Neural progenitor cell (in vitro differentiated cells): ENCODE data around the gene IMPDH1. TPM values are rescaled to one million over a fixed set of nuclear protein-coding genes. Genes with fewer than 3 reads are reported as not detected.

Experiments
- DNase-seq: peaks from one replicate; pipeline ENCODE4 v3.0.0-alpha.2; 2016; ENCODE audit warnings: low spot score
- H2AFZ ChIP-seq: fragments of 200-600 bp; sonication (generic); replicated peaks from 2 replicates; pipeline ENCODE4 v1.6.1; 2016; ENCODE audit warnings: antibody characterized with exemption
- H3F3A ChIP-seq: fragments of 200-600 bp; sonication (generic); 2 replicates; pipeline ENCODE4 v1.6.1; 2016; ENCODE audit warnings: antibody characterized with exemption, low read depth
- H3K27ac ChIP-seq: fragments of 200-600 bp; sonication (generic); 2 replicates; pipeline ENCODE4 v1.5.1; 2016; ENCODE audit warnings: mild to moderate bottlenecking
- H3K27me3 ChIP-seq: fragments of 200-600 bp; sonication (generic); 2 replicates; pipeline ENCODE4 v1.6.1; 2016; ENCODE audit warnings: mild to moderate bottlenecking, moderate library complexity
- H3K36me3 ChIP-seq: fragments of 200-600 bp; sonication (generic); 2 replicates; pipeline ENCODE4 v1.5.1; 2016
- H3K4me1 ChIP-seq: fragments of 200-600 bp; sonication (generic); 2 replicates; pipeline ENCODE4 v1.6.1; 2016; ENCODE audit warnings: mixed run types
- H3K4me2 ChIP-seq: fragments of 200-600 bp; sonication (generic); 2 replicates; pipeline ENCODE4 v1.6.1; 2016
- H3K4me3 ChIP-seq: fragments of 200-600 bp; sonication (generic); 2 replicates; pipeline ENCODE4 v1.5.1; 2016
- H3K79me2 ChIP-seq: fragments of 200-600 bp; sonication (generic); 2 replicates; pipeline ENCODE4 v1.6.1; 2016; ENCODE audit warnings: low read depth
- H3K9ac ChIP-seq: fragments of 200-600 bp; sonication (generic); 2 replicates; pipeline ENCODE4 v1.6.1; 2016
- H3K9me3 ChIP-seq: fragments of 200-600 bp; sonication (generic); 2 replicates; pipeline ENCODE4 v1.5.1; 2016; ENCODE audit warnings: low read depth
- H4K20me1 ChIP-seq: fragments of 200-600 bp; sonication (generic); 2 replicates; pipeline ENCODE4 v1.6.1; 2016; ENCODE audit warnings: low read depth
- H3K27ac Mint-ChIP-seq: 3 replicates; pipeline ENCODE4 v1.8.0; 2021; ENCODE audit warnings: mixed read lengths
- H3K27me3 Mint-ChIP-seq: 2 replicates; pipeline ENCODE4 v1.8.0; 2022; ENCODE audit warnings: low read depth, mild to moderate bottlenecking, inconsistent platforms, moderate library complexity, mixed read lengths; ENCODE audit not compliant: insufficient read depth
- H3K36me3 Mint-ChIP-seq: 3 replicates; pipeline ENCODE4 v1.8.0; 2021; ENCODE audit warnings: mixed read lengths
- H3K4me1 Mint-ChIP-seq: 3 replicates; pipeline ENCODE4 v1.8.0; 2021; ENCODE audit warnings: mixed read lengths
- H3K4me3 Mint-ChIP-seq: 3 replicates; pipeline ENCODE4 v1.8.0; 2021; ENCODE audit warnings: mild to moderate bottlenecking, moderate library complexity, mixed read lengths
- H3K9me3 Mint-ChIP-seq: 3 replicates; pipeline ENCODE4 v1.8.0; 2020; ENCODE audit warnings: mixed read lengths
- CTCF ChIP-seq: fragments of 200-600 bp; sonication (generic); IDR thresholded peaks from 2 replicates; pipeline ENCODE4 v1.5.1; 2017; ENCODE audit warnings: antibody characterized with exemption, mild to moderate bottlenecking
- EZH2 ChIP-seq: fragments of 200-600 bp; sonication (generic); IDR thresholded peaks from 2 replicates; pipeline ENCODE4 v1.6.1; 2017; ENCODE audit warnings: antibody characterized with exemption, mild to moderate bottlenecking, moderate library complexity
- EZH2phosphoT487 ChIP-seq: fragments of 200-600 bp; sonication (generic); IDR thresholded peaks from 2 replicates; pipeline ENCODE4 v1.6.1; 2017; ENCODE audit warnings: antibody characterized with exemption
- total RNA-seq: library from RNA; depleted of rRNA; stranded (reverse); fragments of >200 nt; gene quantifications from 2 replicates; pipeline ENCODE4 v1.2.3, GENCODE V29; 2015; ENCODE audit warnings: low replicate concordance

The IMPDH1 gene
- total RNA-seq, 1 donor from 2014 or later: 17.0 TPM

GRCh38 chr7:128394904-128395496 lies 14.8 kb downstream of the IMPDH1 start:
- Histone ChIP-seq H3K27me3 (no peaks in the 10 kb centered on the region), H2AFZ (no peak overlapping the region), H3K9ac (no peak overlapping the region), H3K4me3 (no peak overlapping the region), H3K79me2 (no peaks in the 10 kb centered on the region), H3F3A (no peaks in the 10 kb centered on the region), H4K20me1 (no peaks in the 10 kb centered on the region), H3K4me1 (peaks cover under 1% of the 10 kb centered on the region), H3K4me2 (no peak overlapping the region), H3K36me3 (no peaks in the 10 kb centered on the region), H3K9me3 (no peaks in the 10 kb centered on the region), H3K27ac (no peak overlapping the region)
- H3K4me3 Mint-ChIP-seq: no peak overlapping the region
- peaks cover 9% of the 10 kb centered on the region for H3K4me1 Mint-ChIP-seq
- DNase-seq: no peak
- no peaks in the 10 kb centered on the region for H3K9me3 Mint-ChIP-seq
- H3K36me3 Mint-ChIP-seq: peaks cover 4% of the 10 kb centered on the region
- TF ChIP-seq EZH2: no peak
- TF ChIP-seq CTCF: no peak
- no peak for TF ChIP-seq EZH2phosphoT487
- H3K27me3 Mint-ChIP-seq: peaks cover 4% of the 10 kb centered on the region
- H3K27ac Mint-ChIP-seq: no peak overlapping the region

GRCh38 chr7:128393526-128394330 lies 16.1 kb downstream of the IMPDH1 start:
- Histone ChIP-seq H4K20me1 (no peaks in the 10 kb centered on the region), H3K4me1 (peaks cover 14% of the 10 kb centered on the region), H3F3A (peaks cover 5% of the 10 kb centered on the region), H3K27ac (no peak overlapping the region), H3K27me3 (peaks cover 2% of the 10 kb centered on the region), H3K4me3 (no peak overlapping the region), H2AFZ (no peak overlapping the region), H3K36me3 (no peaks in the 10 kb centered on the region), H3K9ac (no peak overlapping the region), H3K9me3 (no peaks in the 10 kb centered on the region), H3K79me2 (no peaks in the 10 kb centered on the region), H3K4me2 (no peak overlapping the region)
- Mint-ChIP-seq H3K9me3 (no peaks in the 10 kb centered on the region), H3K4me1 (peaks cover 21% of the 10 kb centered on the region), H3K36me3 (peaks cover 4% of the 10 kb centered on the region), H3K27ac (no peak overlapping the region), H3K27me3 (peaks cover 4% of the 10 kb centered on the region), H3K4me3 (no peak overlapping the region)
- DNase-seq: no peak
- TF ChIP-seq EZH2 (no peak), CTCF (no peak), EZH2phosphoT487 (no peak)

- Histone ChIP-seq H3K79me2 (no peaks in the 10 kb centered on the region), H4K20me1 (no peaks in the 10 kb centered on the region), H3K4me3 (no peak overlapping the region), H3K9ac (no peak overlapping the region), H3K27me3 (peaks cover 11% of the 10 kb centered on the region), H3F3A (peaks cover 13% of the 10 kb centered on the region), H3K9me3 (no peaks in the 10 kb centered on the region), H2AFZ (no peak overlapping the region), H3K4me2 (no peak overlapping the region), H3K36me3 (no peaks in the 10 kb centered on the region), H3K27ac (no peak overlapping the region), H3K4me1 (peaks cover 23% of the 10 kb centered on the region)
- H3K27me3 Mint-ChIP-seq: peaks cover 4% of the 10 kb centered on the region
- no peak for DNase-seq
- no peaks in the 10 kb centered on the region for H3K9me3 Mint-ChIP-seq
- no peak overlapping the region for H3K27ac Mint-ChIP-seq
- peaks cover 4% of the 10 kb centered on the region for H3K36me3 Mint-ChIP-seq
- peaks cover 29% of the 10 kb centered on the region for H3K4me1 Mint-ChIP-seq
- TF ChIP-seq CTCF (no peak), EZH2phosphoT487 (no peak), EZH2 (no peak)
- no peak overlapping the region for H3K4me3 Mint-ChIP-seq
These were observed 17.1 kb downstream of the IMPDH1 start for GRCh38 chr7:128392446-128393327.
